NOMO-1 treated with dmso at 0.1 percent for 144 hours (cell line): ENCODE results near the gene AGFG2.

Experiments
- DNase-seq: peaks from one replicate; lab custom pipeline; 2025; ENCODE audit not compliant: unreplicated experiment; lab: John Stamatoyannopoulos, UW

Gene AGFG2

GRCh38 chr7:100606313-100606712, 67.3 kb downstream of the AGFG2 start:
- no peak for DNase-seq

GRCh38 chr7:100607111-100607510, 68.1 kb downstream of the AGFG2 start:
- no peak for DNase-seq

GRCh38 chr7:100609958-100610357, 71.0 kb downstream of the AGFG2 start:
- DNase-seq = no peak

- peak; percentile 99 for DNase-seq
These were observed 73.2 kb downstream of the AGFG2 start, which contains the start of gene MOSPD3 for GRCh38 chr7:100611983-100612729. TSS of gene MOSPD3 (plus strand) at chr7:100612540. CDS start at chr7:100612792, 252 bp downstream.

GRCh38 chr7:100612730-100613390, 73.9 kb downstream of the AGFG2 start:
- DNase-seq = peak; percentile 56

- DNase-seq = peak; percentile 56
These were observed 74.6 kb downstream of the AGFG2 start for GRCh38 chr7:100613412-100614175.

GRCh38 chr7:100614308-100614861, 75.4 kb downstream of the AGFG2 start:
- DNase-seq = no peak
